HCT116 (cell line): ENCODE data around the gene ADAM17. TPM values are rescaled to one million over a fixed set of nuclear protein-coding genes. Genes with fewer than 3 reads are reported as not detected.

Experiments used
- ATAC-seq: fragments of 200-7000 bp; cut with Tn5 transposase; 2 replicates; pipeline ENCODE4 v1.9.1; 2020; ENCODE audit warnings: mild to moderate bottlenecking, moderate library complexity
- BruUV-seq: library from RNA; stranded (reverse); fragments of 400-500 nt; replicated peaks from 2 replicates; lab custom pipeline; 2021; lab: Mats Ljungman, UMichigan
- CTCF ChIA-PET: fragments of 300-600 bp; sonication (Branson Sonifier 250); formaldehyde crosslinking; loops from one replicate; lab custom pipeline; 2021; ENCODE audit warnings: antibody characterized with exemption; lab: Charles Lee
- POLR2A ChIA-PET: fragments of 300-600, 350-600 bp; sonication (Branson Sonifier 250); formaldehyde crosslinking; loops from one replicate; lab custom pipeline; 2021; ENCODE audit warnings: antibody characterized with exemption; lab: Charles Lee
- RAD21 ChIA-PET, 2 experiments: fragments of 300-600 bp; sonication (Branson Sonifier 250); formaldehyde crosslinking; loops; one replicate each; lab custom pipeline; 2023; ENCODE audit warnings: low total read pairs in 2 of 2; ENCODE audit not compliant: uncharacterized antibody in 2 of 2, unreplicated experiment in 2 of 2, low non-redundant PET in 1 of 2; lab: Charles Lee
- DNase-seq: peaks from one replicate; pipeline ENCODE4 v3.0.0-alpha.2; 2010; ENCODE audit warnings: low read depth, low spot score
- H2AFZ ChIP-seq: fragments of 200-600 bp; shearing (Covaris generic), sonication (generic); 2 replicates; pipeline ENCODE4 v1.6.1; 2017; ENCODE audit warnings: low read depth, mixed run types, mixed read lengths, antibody characterized with exemption, low read length; ENCODE audit not compliant: poor library complexity, severe bottlenecking
- H3K27ac ChIP-seq: 2 replicates; pipeline ENCODE4 v1.5.1; 2012; ENCODE audit warnings: low read depth, low read length
- H3K27me3 ChIP-seq: fragments of 200-600 bp; sonication (generic); 2 replicates; pipeline ENCODE4 v1.6.1; 2016; ENCODE audit warnings: mixed run types, low read length, mixed read lengths; ENCODE audit not compliant: insufficient read depth
- H3K36me3 ChIP-seq, 2 experiments: fragments of 200-500 bp in 1 of 2; fragments of 200-600 bp in 1 of 2; sonication (Bioruptor generic) in 1 of 2; sonication (generic) in 1 of 2; 2 replicates each; pipeline versions ENCODE4 v1.5.1 to v1.6.1; 2014 to 2016; ENCODE audit warnings: low read length in 2 of 2, inconsistent platforms in 1 of 2, mixed read lengths in 1 of 2, mixed run types in 1 of 2; ENCODE audit not compliant: insufficient read depth in 2 of 2, control insufficient read depth in 1 of 2
- H3K4me1 ChIP-seq, 2 experiments: fragments of 200-600 bp in 1 of 2; sonication (generic) in 1 of 2; 2 replicates each; pipeline versions ENCODE4 v1.5.1 to v1.6.1; 2012 to 2017; ENCODE audit warnings: low read length in 2 of 2, inconsistent platforms in 1 of 2, mild to moderate bottlenecking in 1 of 2, mixed read lengths in 1 of 2, mixed run types in 1 of 2, moderate library complexity in 1 of 2; ENCODE audit not compliant: insufficient read depth in 2 of 2, control insufficient read depth in 1 of 2
- H3K4me2 ChIP-seq: fragments of 200-600 bp; sonication (generic); 2 replicates; pipeline ENCODE4 v1.6.1; 2017; ENCODE audit warnings: mixed run types, low read length, mixed read lengths
- H3K4me3 ChIP-seq, 2 experiments: fragments of 200-600 bp in 1 of 2; sonication (generic) in 1 of 2; replicated peaks in 1 of 2; 2 replicates each; pipeline ENCODE4 v1.5.1; 2011 to 2016; ENCODE audit warnings: low read length in 2 of 2, control low read depth in 1 of 2, low read depth in 1 of 2, mild to moderate bottlenecking in 1 of 2, mixed read lengths in 1 of 2, mixed run types in 1 of 2
- H3K79me2 ChIP-seq: fragments of 200-600 bp; sonication (generic); 2 replicates; pipeline ENCODE4 v1.6.1; 2017; ENCODE audit warnings: mild to moderate bottlenecking, mixed run types, low read length, moderate library complexity, mixed read lengths; ENCODE audit not compliant: insufficient read depth
- H3K9ac ChIP-seq: fragments of 200-600 bp; sonication (generic); 2 replicates; pipeline ENCODE4 v1.6.1; 2016; ENCODE audit warnings: low read length, mixed read lengths
- H3K9me2 ChIP-seq: fragments of 200-600 bp; sonication (generic), shearing (Covaris generic); 2 replicates; pipeline ENCODE4 v1.6.1; 2017; ENCODE audit warnings: mixed run types, mild to moderate bottlenecking, moderate library complexity; ENCODE audit not compliant: insufficient read depth
- H3K9me3 ChIP-seq, 2 experiments: fragments of 200-500 bp in 1 of 2; fragments of 200-600 bp in 1 of 2; sonication (Bioruptor generic) in 1 of 2; sonication (generic) in 1 of 2; 2 replicates each; pipeline ENCODE4 v1.6.1; 2014 to 2017; ENCODE audit warnings: low read length in 2 of 2, mixed read lengths in 2 of 2, inconsistent platforms in 1 of 2, low read depth in 1 of 2, mild to moderate bottlenecking in 1 of 2, mixed run types in 1 of 2, moderate library complexity in 1 of 2; ENCODE audit not compliant: control insufficient read depth in 1 of 2, insufficient read depth in 1 of 2
- H4K20me1 ChIP-seq: fragments of 200-600 bp; sonication (generic), shearing (Covaris generic); 2 replicates; pipeline ENCODE4 v1.6.1; 2017; ENCODE audit warnings: mixed run types, mild to moderate bottlenecking, moderate library complexity; ENCODE audit not compliant: insufficient read depth
- ELF1 ChIP-seq: IDR thresholded peaks from 2 replicates; pipeline ENCODE4 v1.6.1; 2012; ENCODE audit warnings: low read depth, borderline replicate concordance
- EZH2 ChIP-seq: fragments of 200-600 bp; sonication (generic); IDR thresholded peaks from 2 replicates; pipeline ENCODE4 v1.6.1; 2017; ENCODE audit warnings: antibody characterized with exemption, mixed run types
- EZH2phosphoT487 ChIP-seq: fragments of 200-600 bp; IDR thresholded peaks from 2 replicates; pipeline ENCODE4 v1.6.1; 2018; ENCODE audit warnings: antibody characterized with exemption, borderline replicate concordance
- FOSL1 ChIP-seq: IDR thresholded peaks from 2 replicates; pipeline ENCODE4 v1.6.1; 2012; ENCODE audit warnings: low read depth
- POLR2A ChIP-seq: IDR thresholded peaks from 2 replicates; pipeline ENCODE4 v1.7.0; 2011; ENCODE audit warnings: borderline replicate concordance; ENCODE audit not compliant: insufficient read depth, insufficient read length; ENCODE audit errors: extremely low read depth
- POLR2AphosphoS5 ChIP-seq: IDR thresholded peaks from 2 replicates; pipeline ENCODE4 v1.6.1; 2011; ENCODE audit warnings: mild to moderate bottlenecking, low read depth, low read length, moderate library complexity
- RAD21 ChIP-seq: IDR thresholded peaks from 2 replicates; pipeline ENCODE4 v1.6.1; 2012; ENCODE audit warnings: low read depth, mild to moderate bottlenecking
- REST ChIP-seq: IDR thresholded peaks from 2 replicates; pipeline ENCODE4 v1.6.1; 2012; ENCODE audit warnings: low read depth
- SIN3A ChIP-seq: IDR thresholded peaks from 2 replicates; pipeline ENCODE4 v1.6.1; 2012; ENCODE audit warnings: low read depth
- TCF7L2 ChIP-seq: IDR thresholded peaks from 2 replicates; pipeline ENCODE4 v1.7.0; 2011; ENCODE audit warnings: borderline replicate concordance, inconsistent platforms; ENCODE audit not compliant: insufficient read depth, insufficient read length; ENCODE audit errors: extremely low read depth
- YY1 ChIP-seq: IDR thresholded peaks from 2 replicates; pipeline ENCODE4 v1.6.1; 2011; ENCODE audit warnings: low read length, low read depth, moderate library complexity, mild to moderate bottlenecking; ENCODE audit not compliant: insufficient replicate concordance; ENCODE audit errors: extremely low read depth
- ZNF274 ChIP-seq: fragments of 200-500 bp; sonication (Bioruptor generic); IDR thresholded peaks from 2 replicates; pipeline ENCODE4 v1.6.1; 2014; ENCODE audit warnings: mild to moderate bottlenecking, low read depth, low read length, inconsistent platforms
- intact Hi-C: fragments of 100-400 bp; cut with micrococcal nuclease; formaldehyde crosslinking; loops from 2 replicates; pipeline ENCODE4 v1.10.0; 2022
- total RNA-seq: library from RNA; stranded (reverse); gene quantifications from one replicate; pipeline ENCODE4 v1.2.1, GENCODE V29; 2021; ENCODE audit not compliant: unreplicated experiment

ADAM17 gene
- total RNA-seq, 1 experiment from 2014 or later: 39.2 TPM

GRCh38 chr2:9477914-9478313 lies 77.7 kb downstream of the ADAM17 start:
- ChIA-PET POLR2A (no interaction called here), CTCF (no interaction called here), RAD21 (no interaction called here)
- no peak overlapping the region for H3K27ac ChIP-seq
- DNase-seq (no peak), ATAC-seq (no peak)
- no peak overlapping the region for H3K9ac ChIP-seq
- H3K4me2 ChIP-seq: no peak overlapping the region
- no peaks in the 10 kb centered on the region for H3K9me3 ChIP-seq
- H3K4me1 ChIP-seq: peaks cover 5 to 22% of the 10 kb centered on the region in 2 experiments; a peak in 3 of 4 replicates
- H3K9me2 ChIP-seq: no peaks in the 10 kb centered on the region
- peaks cover 7 to 21% of the 10 kb centered on the region in 2 experiments for H3K36me3 ChIP-seq
- no peaks in the 10 kb centered on the region; the same call in 1 of the 2 replicates for H4K20me1 ChIP-seq
- no TSS peak for BruUV-seq
- H3K79me2 ChIP-seq: peaks cover 4% of the 10 kb centered on the region; the same call in 1 of the 2 replicates
- no peaks in the 10 kb centered on the region for H3K27me3 ChIP-seq
- H2AFZ ChIP-seq: no peak overlapping the region
- no peak overlapping the region for H3K4me3 ChIP-seq
- intact Hi-C loops: loop anchor here (10.0 kb wide), 1 partner anchor 333 kb away; no protein-coding TSS in a partner anchor
- no peak for TF ChIP-seq YY1
- no peak for TF ChIP-seq SIN3A
- no peak for TF ChIP-seq TCF7L2
- TF ChIP-seq RAD21: no peak

- Histone ChIP-seq H3K9me3 (no peaks in the 10 kb centered on the region), H3K4me2 (peak within 1 kb of the TSS; percentile 98), H3K4me1 (peaks cover 5 to 22% of the 10 kb centered on the region in 2 experiments; a peak in 3 of 4 replicates), H2AFZ (peak within 1 kb of the TSS; percentile 88), H3K9me2 (no peaks in the 10 kb centered on the region), H3K9ac (peak within 1 kb of the TSS; percentile 81), H3K4me3 (peak within 1 kb of the TSS; percentile 53 to 80), H3K27ac (peak within 1 kb of the TSS; percentile 88), H4K20me1 (no peaks in the 10 kb centered on the region; the same call in 1 of the 2 replicates), H3K79me2 (peaks cover 4% of the 10 kb centered on the region; the same call in 1 of the 2 replicates), H3K27me3 (no peaks in the 10 kb centered on the region), H3K36me3 (peaks cover 4 to 12% of the 10 kb centered on the region in 2 experiments; a peak in 2 of 4 replicates)
- DNase-seq (no peak), ATAC-seq (peak; percentile 82)
- intact Hi-C loops: loop anchor here (10.0 kb wide), 1 partner anchor 330 kb away; no protein-coding TSS in a partner anchor
- ChIA-PET RAD21 (no interaction called here), CTCF (interaction anchor here (1.0 kb wide), 1 partner anchor 331 kb away, joined by 3 read pairs; no protein-coding TSS in a partner anchor), POLR2A (interaction anchor here (1.2 kb wide), 2 partner anchors 9 to 295 kb away, joined by 4 to 6 read pairs; no protein-coding TSS in a partner anchor)
- no TSS peak for BruUV-seq
- TF ChIP-seq TCF7L2 (peak; percentile 28), RAD21 (no peak), EZH2phosphoT487 (no peak), SIN3A (no peak), FOSL1 (no peak), POLR2A (peak; percentile 38), EZH2 (no peak), ELF1 (no peak), REST (no peak), POLR2AphosphoS5 (peak; percentile 81), ZNF274 (no peak)
These were observed 81.1 kb downstream of the ADAM17 start, which contains the start of gene IAH1 for GRCh38 chr2:9474361-9475057. TSS of gene IAH1 (plus strand) at chr2:9474551. CDS start at chr2:9474567, 16 bp downstream.
